ENCODE measurements around the gene SMARCD3.

GRCh38 chr7:151283302-151283701 is 34.8 kb upstream of the SMARCD3 start:
- no peak for TF ChIP-seq EZH2phosphoT487 (IDR thresholded peaks at IDR 0.05; ENCODE audit: unreplicated experiment)
- no peak for TF ChIP-seq ZNF462 (CRISPR knock-in tag; IDR thresholded peaks at IDR 0.05)
- TF ChIP-seq CTCF (conservative IDR thresholded peaks at IDR 0.05; ENCODE audit: low read depth in 2 of 2) = no peak
- TF ChIP-seq REST (IDR thresholded peaks at IDR 0.05; ENCODE audit: unreplicated experiment) = no peak
- no peak for TF ChIP-seq EZH2 (IDR thresholded peaks at IDR 0.05; ENCODE audit: low read depth, unreplicated experiment)
- no peak for TF ChIP-seq POLR2AphosphoS5 (IDR thresholded peaks at IDR 0.05; ENCODE audit: low read depth)
- no peak for TF ChIP-seq ETS1 (IDR thresholded peaks at IDR 0.05)

Measured in GM23338 (cell line).